Measurements from ENCODE around the gene AKIRIN2.

- no peak for TF ChIP-seq EZH2 (IDR thresholded peaks at IDR 0.05)
- no peak for TF ChIP-seq POLR2AphosphoS5 (IDR thresholded peaks at IDR 0.05; ENCODE audit: borderline replicate concordance, low read depth, low read length)
Observed at GRCh38 chr6:87701344-87701675, 723 bp downstream of the AKIRIN2 start.

All from SK-N-MC (cell line).